H1 (cell line): Measurements from ENCODE around the gene MYH7B.
A peak's percentile ranks its signal among the peaks of the same experiment; 100 is the strongest.

Experiments used
- EZH2 ChIP-seq: fragments of 200-600 bp; sonication (generic); IDR thresholded peaks from 2 replicates; pipeline ENCODE4 v1.7.1; 2012; ENCODE audit warnings: low read depth, mild to moderate bottlenecking, moderate library complexity, low read length, inconsistent platforms; ENCODE audit not compliant: severe bottlenecking
- TAF1 ChIP-seq: IDR thresholded peaks from 2 replicates; pipeline ENCODE4 v1.6.1; 2011; ENCODE audit warnings: mild to moderate bottlenecking, low read depth, low read length
- TEAD4 ChIP-seq: IDR thresholded peaks from 2 replicates; pipeline ENCODE4 v1.6.1; 2012; ENCODE audit warnings: low read depth, low read length, inconsistent platforms, mixed read lengths
- TF ChIP-seq, protein P1 (sequence below), 3 experiments: IDR thresholded peaks; 1 replicate in 2 of 3; 2 replicates in 1 of 3; pipeline versions ENCODE4 v1.5.1 to v1.6.1; 2011; ENCODE audit warnings: low read length in 3 of 3, mild to moderate bottlenecking in 3 of 3, inconsistent platforms in 2 of 3, low read depth in 1 of 3, moderate library complexity in 1 of 3; ENCODE audit not compliant: insufficient read depth in 1 of 3; ENCODE audit errors: control extremely low read depth in 1 of 3
- TF ChIP-seq, protein P2 (sequence below): IDR thresholded peaks from 2 replicates; pipeline ENCODE4 v1.6.1; 2012; ENCODE audit warnings: inconsistent platforms

- no peak for TF ChIP-seq TAF1
- no peak for TF ChIP-seq TEAD4
- TF ChIP-seq, protein P1, sequence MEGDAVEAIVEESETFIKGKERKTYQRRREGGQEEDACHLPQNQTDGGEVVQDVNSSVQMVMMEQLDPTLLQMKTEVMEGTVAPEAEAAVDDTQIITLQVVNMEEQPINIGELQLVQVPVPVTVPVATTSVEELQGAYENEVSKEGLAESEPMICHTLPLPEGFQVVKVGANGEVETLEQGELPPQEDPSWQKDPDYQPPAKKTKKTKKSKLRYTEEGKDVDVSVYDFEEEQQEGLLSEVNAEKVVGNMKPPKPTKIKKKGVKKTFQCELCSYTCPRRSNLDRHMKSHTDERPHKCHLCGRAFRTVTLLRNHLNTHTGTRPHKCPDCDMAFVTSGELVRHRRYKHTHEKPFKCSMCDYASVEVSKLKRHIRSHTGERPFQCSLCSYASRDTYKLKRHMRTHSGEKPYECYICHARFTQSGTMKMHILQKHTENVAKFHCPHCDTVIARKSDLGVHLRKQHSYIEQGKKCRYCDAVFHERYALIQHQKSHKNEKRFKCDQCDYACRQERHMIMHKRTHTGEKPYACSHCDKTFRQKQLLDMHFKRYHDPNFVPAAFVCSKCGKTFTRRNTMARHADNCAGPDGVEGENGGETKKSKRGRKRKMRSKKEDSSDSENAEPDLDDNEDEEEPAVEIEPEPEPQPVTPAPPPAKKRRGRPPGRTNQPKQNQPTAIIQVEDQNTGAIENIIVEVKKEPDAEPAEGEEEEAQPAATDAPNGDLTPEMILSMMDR (IDR thresholded peaks at IDR 0.05; ENCODE audit: control extremely low read depth in 1 of 3, insufficient read depth in 1 of 3, low read depth in 1 of 3, low read length in 3 of 3): no peak
- no peak for TF ChIP-seq EZH2
- TF ChIP-seq, protein P2, sequence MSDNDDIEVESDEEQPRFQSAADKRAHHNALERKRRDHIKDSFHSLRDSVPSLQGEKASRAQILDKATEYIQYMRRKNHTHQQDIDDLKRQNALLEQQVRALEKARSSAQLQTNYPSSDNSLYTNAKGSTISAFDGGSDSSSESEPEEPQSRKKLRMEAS: peak; percentile 66
These were observed 41.5 kb downstream of the MYH7B start for GRCh38 chr20:34997131-34997561.
